HG02938 (cell line): ENCODE measurements around the gene ADAM10.

Source experiments
- ATAC-seq: cut with Tn5 transposase; IDR thresholded peaks from one replicate; pipeline ENCODE4 v1.9.1; 2021; ENCODE audit warnings: mild to moderate bottlenecking, moderate library complexity; ENCODE audit not compliant: unreplicated experiment

The ADAM10 gene

DNA sequence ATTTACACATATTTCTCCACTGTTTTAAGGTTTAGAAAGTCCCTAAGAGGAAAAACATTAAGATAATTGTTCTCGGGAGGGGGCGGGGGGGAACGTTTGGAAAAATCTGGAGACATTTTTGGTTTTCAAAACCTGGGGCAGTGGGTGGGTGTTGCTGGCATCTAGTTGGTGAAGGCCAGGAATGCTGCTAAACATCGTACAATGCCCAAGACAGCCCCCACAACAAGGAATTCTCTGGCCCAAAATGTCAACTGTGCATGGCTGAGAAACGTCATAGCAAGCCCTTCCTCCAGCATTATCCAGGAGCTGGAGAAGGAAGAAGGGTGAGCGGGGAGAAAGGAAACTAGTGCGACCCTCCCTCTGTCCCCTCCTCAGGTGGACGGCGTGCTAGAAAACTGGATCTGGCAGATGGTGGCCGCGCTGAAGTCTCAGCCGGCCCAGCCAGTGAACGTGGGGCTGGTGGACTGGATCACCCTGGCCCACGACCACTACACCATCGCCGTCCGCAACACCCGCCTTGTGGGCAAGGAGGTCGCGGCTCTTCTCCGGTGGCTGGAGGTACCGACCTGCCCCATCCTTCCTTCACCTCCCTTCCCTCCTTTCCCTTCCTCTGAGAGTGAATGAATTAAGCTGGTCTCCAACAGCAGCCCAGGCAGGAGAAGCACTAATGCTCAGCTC is 208.0 kb downstream of the ADAM10 start:
- ATAC-seq: no peak

DNA sequence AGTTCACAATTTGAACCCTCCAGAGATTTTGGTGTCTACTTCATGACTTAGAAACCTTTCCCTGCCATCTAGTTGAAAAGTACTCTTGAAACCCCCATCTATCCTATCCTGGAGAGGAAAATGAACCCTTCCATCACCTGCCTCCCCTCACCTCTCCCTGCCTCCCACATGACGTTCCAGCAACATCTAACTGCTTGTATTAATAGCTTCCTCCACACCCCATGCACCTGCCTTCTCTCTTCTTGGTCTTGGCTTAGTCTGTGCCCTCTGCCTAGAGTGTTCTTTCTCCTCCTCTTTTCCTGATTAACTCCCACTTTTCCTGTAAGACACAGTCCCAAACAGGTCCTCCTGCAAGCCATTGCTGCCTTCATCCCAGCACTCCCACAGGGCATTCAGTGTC is 210.0 kb downstream of the ADAM10 start:
- no peak for ATAC-seq

DNA sequence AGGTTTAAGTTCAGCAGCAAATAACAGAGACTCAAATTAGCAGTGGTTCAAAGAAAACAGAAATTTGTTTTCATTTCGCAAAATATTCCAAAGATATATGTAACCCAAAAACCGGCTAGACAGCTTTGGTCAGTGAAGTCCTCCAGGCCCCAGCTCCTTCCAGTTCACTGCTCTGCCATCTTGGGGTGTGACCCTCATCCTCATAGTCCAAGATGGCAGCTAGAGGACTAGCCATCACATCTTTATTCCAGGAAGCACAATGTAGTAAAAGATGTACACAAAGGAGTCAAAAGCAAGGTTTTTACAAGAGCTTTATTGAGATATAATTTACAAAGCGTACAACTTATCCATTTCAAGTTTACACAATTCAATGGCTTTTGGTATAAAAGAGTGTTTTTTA is 210.6 kb downstream of the ADAM10 start:
- ATAC-seq: no peak
